Nephron progenitor cell (in vitro differentiated cells): ENCODE measurements around the gene VPS35L.
"Not testable (repeated sequence)": the region's sequence is repeated elsewhere in the genome, so short reads cannot be mapped to it uniquely, and the experiment has no call there.

Experiments
- DNase-seq: peaks from one replicate; pipeline ENCODE4 v3.0.0; 2021
- H3K27ac Mint-ChIP-seq: 2 replicates; pipeline ENCODE4 v1.8.0; 2021; ENCODE audit warnings: mild to moderate bottlenecking, moderate library complexity, mixed read lengths
- H3K27me3 Mint-ChIP-seq: 2 replicates; pipeline ENCODE4 v1.8.0; 2021; ENCODE audit warnings: mild to moderate bottlenecking, low read depth, mixed read lengths; ENCODE audit not compliant: poor library complexity
- H3K36me3 Mint-ChIP-seq: 2 replicates; pipeline ENCODE4 v1.8.0; 2021; ENCODE audit warnings: low read depth, mixed read lengths
- H3K4me1 Mint-ChIP-seq: 2 replicates; pipeline ENCODE4 v1.8.0; 2021; ENCODE audit warnings: mixed read lengths
- H3K4me3 Mint-ChIP-seq: 2 replicates; pipeline ENCODE4 v1.8.0; 2021; ENCODE audit warnings: mild to moderate bottlenecking, moderate library complexity, mixed read lengths
- H3K9me3 Mint-ChIP-seq: 2 replicates; pipeline ENCODE4 v1.8.0; 2021; ENCODE audit warnings: mild to moderate bottlenecking, moderate library complexity, mixed read lengths
- CTCF ChIP-seq: fragments of 200-600 bp; sonication (generic); IDR thresholded peaks from 2 replicates; pipeline ENCODE4 v1.5.0; 2021; ENCODE audit warnings: antibody characterized with exemption

VPS35L gene

DNA sequence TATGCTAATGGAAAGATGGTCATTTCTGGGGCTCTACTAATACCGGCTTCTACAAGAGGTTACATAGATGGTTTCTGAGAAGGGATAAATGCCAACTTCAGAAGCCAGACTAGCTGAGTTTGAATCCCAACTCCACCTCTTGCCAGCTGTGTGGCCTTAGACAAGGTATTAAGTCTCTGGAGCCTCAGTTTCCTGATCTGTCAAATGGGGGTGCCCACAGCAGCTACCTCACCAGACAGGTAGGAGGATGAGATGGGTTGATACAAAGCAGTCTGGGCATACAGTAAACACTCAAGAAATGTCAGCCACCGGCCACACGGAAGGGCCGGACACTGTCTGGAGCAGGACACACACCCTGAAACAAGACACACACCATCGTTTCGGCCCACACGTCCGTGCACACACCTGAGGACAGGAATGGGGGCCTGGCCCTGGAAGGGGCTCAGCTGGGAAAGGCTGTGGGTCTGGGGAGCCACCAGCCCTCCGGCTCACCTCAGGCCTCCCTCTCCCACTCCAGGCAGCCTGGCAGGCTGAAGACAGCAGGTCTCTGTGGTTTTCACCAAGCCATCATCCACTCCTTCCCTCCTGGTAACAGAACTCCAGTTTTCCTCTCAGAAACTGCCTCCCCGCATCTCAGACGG lies 157.0 kb downstream of the VPS35L start:
- H3K9me3 Mint-ChIP-seq = no peaks in the 10 kb centered on the region
- no peaks in the 10 kb centered on the region for H3K27me3 Mint-ChIP-seq
- H3K4me1 Mint-ChIP-seq = peaks cover 55% of the 10 kb centered on the region
- no peak for DNase-seq
- H3K27ac Mint-ChIP-seq = no peak overlapping the region
- peaks cover 45% of the 10 kb centered on the region for H3K36me3 Mint-ChIP-seq
- no peak overlapping the region for H3K4me3 Mint-ChIP-seq
- no peak for TF ChIP-seq CTCF

DNA sequence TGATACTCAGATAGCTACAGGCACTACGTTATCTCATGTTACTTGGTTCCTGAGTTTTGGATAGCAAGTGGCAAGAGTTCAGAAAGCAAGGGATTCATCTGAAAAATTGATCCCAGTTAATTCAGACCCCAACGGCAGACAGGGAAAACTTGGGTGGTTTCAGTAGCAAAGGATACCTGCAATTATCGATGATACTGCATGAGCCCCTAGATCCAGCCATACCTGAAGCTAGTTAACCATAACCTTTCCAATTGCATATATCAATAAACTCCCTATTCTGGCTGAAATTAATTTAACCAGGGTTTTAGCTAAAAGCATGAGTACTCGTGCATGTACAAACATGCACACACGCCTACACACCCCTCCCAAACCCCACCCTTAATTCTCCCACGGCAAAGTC lies 158.2 kb downstream of the VPS35L start:
- peaks cover 45% of the 10 kb centered on the region for H3K36me3 Mint-ChIP-seq
- H3K4me3 Mint-ChIP-seq = no peak overlapping the region
- no peak for TF ChIP-seq CTCF
- no peaks in the 10 kb centered on the region for H3K27me3 Mint-ChIP-seq
- no peak overlapping the region for H3K27ac Mint-ChIP-seq
- peaks cover 47% of the 10 kb centered on the region for H3K4me1 Mint-ChIP-seq
- DNase-seq = no peak
- H3K9me3 Mint-ChIP-seq = no peaks in the 10 kb centered on the region

DNA sequence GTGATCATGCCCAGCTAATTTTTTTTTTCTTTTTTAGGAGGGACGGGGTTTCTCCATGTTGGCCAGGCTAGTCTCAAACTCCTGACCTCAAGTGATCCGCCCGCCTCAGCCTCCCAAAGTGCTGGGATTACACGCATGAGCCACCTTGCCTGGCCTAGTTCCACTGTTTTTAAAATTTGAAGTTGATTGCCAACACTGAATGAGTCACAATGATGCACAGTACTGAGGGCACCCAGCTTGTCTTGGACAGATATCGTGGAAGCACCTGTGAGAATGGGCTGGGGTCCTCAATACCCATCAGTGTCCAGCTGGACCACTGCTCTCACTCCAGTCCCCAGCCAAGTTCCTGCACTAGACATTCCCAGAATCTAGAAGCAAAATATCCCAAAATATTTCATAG lies 160.1 kb downstream of the VPS35L start:
- no peak for TF ChIP-seq CTCF
- no peak for DNase-seq
- peak overlapping the region; percentile 96 for H3K4me3 Mint-ChIP-seq
- H3K27ac Mint-ChIP-seq = peak overlapping the region; percentile 51
- peaks cover 41% of the 10 kb centered on the region for H3K4me1 Mint-ChIP-seq
- no peaks in the 10 kb centered on the region for H3K9me3 Mint-ChIP-seq
- H3K36me3 Mint-ChIP-seq = peaks cover 29% of the 10 kb centered on the region
- H3K27me3 Mint-ChIP-seq = no peaks in the 10 kb centered on the region

DNA sequence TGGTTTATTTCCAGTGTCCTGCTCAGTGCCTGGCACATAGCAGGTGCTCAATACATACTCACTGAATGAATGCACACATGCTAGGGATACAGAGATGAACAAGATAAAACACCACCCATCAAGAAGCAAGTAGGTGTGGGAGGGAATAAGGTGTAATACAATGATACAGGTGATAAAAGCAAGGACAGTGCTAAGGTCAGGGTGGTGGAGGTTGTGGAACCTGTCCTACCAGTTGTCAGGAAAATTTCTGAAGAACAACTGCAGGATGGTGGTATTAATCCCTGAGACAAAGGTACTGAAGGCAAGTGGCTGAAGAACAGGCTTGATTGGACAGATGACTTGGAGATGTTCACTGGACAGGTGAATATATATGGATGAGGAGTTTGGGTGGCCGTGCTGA lies 160.7 kb downstream of the VPS35L start:
- peak overlapping the region; percentile 67 for H3K27ac Mint-ChIP-seq
- H3K4me1 Mint-ChIP-seq = peaks cover 41% of the 10 kb centered on the region

DNA sequence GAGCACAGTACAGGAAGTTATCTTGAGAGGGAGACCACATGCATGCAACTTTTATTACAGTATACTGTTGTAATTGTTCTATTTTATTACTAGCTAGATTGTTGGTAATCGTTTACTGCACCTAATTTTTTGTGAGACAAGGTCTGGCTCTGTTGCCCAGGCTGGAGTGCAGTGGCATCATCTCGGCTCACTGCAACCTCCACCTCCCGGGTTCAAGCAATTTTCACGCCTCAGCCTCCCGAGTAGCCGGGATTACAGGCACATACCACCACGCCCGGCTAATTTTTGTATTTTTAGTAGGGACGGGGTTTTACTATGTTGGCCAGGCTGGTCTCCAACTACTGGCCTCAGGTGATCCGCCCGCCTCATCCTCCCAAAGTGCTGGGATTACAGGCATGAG lies 161.2 kb downstream of the VPS35L start:
- Mint-ChIP-seq H3K4me1 (peaks cover 37% of the 10 kb centered on the region), H3K4me3 (peak overlapping the region; percentile 96), H3K27ac (peak overlapping the region; percentile 94)

More for the DNA sequence above, 160.7 kb downstream of the VPS35L start:
- Mint-ChIP-seq H3K27me3 (no peaks in the 10 kb centered on the region), H3K4me3 (peak overlapping the region; percentile 96), H3K9me3 (no peaks in the 10 kb centered on the region), H3K36me3 (peaks cover 28% of the 10 kb centered on the region)
- no peak for DNase-seq
- no peak for TF ChIP-seq CTCF

DNA sequence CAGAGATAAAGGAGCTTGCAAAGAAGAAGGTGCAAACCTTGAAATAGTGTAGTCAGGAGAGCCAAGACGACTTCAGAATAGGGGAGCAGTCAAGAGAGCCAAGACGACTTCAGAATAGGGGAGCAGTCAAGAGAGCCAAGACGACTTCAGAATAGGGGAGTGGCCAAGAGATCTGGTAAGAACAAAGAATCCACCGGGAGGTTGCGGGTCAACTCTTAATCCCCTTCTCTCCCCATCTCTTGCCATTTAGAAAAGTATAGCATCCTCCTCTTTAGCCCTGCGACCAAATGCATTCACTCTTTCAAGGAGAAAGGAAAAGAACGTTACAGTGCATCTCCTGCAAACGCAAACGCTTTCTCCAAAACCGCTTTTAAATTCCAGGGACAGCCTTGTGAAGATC lies 161.8 kb downstream of the VPS35L start:
- Mint-ChIP-seq H3K4me1 (peaks cover 33% of the 10 kb centered on the region), H3K4me3 (peak overlapping the region; percentile 96), H3K36me3 (peaks cover 20% of the 10 kb centered on the region), H3K9me3 (no peaks in the 10 kb centered on the region), H3K27ac (peak overlapping the region; percentile 94), H3K27me3 (no peaks in the 10 kb centered on the region)
- DNase-seq = no peak
- TF ChIP-seq CTCF = no peak

More for the DNA sequence above, 161.2 kb downstream of the VPS35L start:
- DNase-seq, H3K27me3 Mint-ChIP-seq, H3K9me3 Mint-ChIP-seq: not testable (repeated sequence)
- peaks cover 23% of the 10 kb centered on the region for H3K36me3 Mint-ChIP-seq
